Measurements from ENCODE around the gene FEN1. TPM values are rescaled to one million over a fixed set of nuclear protein-coding genes. Genes with fewer than 3 reads are reported as not detected.

FEN1 gene
- total and polyA plus RNA-seq, 2 of the 13 experiments (the other 11 are each of a cell fraction or from before 2014, with no cell fraction given), result 12.4 to 102 TPM

DNA sequence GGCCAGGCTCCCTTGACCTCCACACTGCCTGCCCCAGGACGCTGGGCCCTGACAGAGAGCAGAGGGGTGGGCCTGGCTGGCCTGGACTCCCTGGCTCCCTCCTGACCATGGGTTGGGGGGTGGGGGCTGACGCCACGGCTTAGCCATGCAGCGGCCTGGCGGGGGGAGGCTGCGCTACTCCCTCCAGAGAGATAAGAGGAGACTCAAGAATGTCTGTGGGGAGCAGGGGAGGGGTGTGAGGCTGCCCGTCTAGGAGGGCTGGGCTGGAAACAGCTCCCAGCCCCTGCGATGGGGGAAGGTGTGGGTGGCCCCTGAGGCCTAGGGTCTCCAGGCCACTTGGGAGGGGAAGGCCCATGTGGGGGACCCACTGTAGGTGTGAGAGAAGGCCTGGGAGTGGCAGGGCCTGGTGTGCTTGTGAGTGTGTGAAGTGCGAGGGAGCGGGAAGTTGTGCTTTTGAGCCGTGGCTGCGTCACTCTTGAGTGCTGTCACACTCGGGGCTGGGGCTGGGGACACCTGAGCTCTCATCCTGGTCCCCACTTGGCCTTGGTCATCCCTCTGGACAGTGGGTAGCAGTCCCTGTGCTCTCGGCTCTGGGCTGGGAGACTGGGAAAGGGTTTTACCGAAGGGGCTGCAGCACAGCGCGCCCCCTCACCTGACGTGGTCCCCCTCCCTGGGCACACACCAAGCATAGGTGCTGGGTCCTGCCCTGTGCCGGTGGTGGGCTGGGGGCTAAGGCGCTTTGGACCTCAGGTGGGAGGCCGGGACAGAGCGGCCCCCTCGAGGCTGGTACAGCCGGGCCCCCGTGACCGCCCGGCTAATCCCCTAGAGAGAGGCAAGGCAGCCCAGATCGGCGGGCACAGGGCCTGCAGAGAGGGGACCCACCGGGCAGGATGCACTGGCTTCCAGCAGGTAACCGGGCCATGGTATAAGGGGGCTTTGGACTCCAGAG is 37.9 kb upstream of the FEN1 start (continued):
- TF ChIP-seq ZNF691 (CRISPR knock-in tag; IDR thresholded peaks at IDR 0.05; ENCODE audit: borderline replicate concordance, low read depth) (0 out of 2 replicates have a peak, but pooled peaks have one; percentile 19), ZNF615 (CRISPR knock-in tag; IDR thresholded peaks at IDR 0.05; ENCODE audit: borderline replicate concordance) (no peak), SMAD9 (CRISPR knock-in tag; IDR thresholded peaks at IDR 0.05) (no peak), PLRG1 (conservative IDR thresholded peaks at IDR 0.05) (no peak), FOXJ3 (CRISPR knock-in tag; IDR thresholded peaks at IDR 0.05; ENCODE audit: borderline replicate concordance) (no peak)

- no peaks in the 10 kb centered on the region for H3K9me3 ChIP-seq (ENCODE audit: low read length)
- H2AFZ ChIP-seq (ENCODE audit: low read length), result no peak overlapping the region
- H3K79me2 ChIP-seq (ENCODE audit: insufficient read depth, low read length), result peaks cover 67% of the 10 kb centered on the region
- H3K27ac ChIP-seq (ENCODE audit: extremely low read length, insufficient read depth, low read length), result peak overlapping the region; percentile 100
- peak overlapping the region in 2 of 3 experiments; percentile 66 to 69; a peak in 5 of 6 replicates for H3K4me3 ChIP-seq (replicated peaks in 1 of 3; ENCODE audit: insufficient read depth in 1 of 3, low read depth in 2 of 3, low read length in 3 of 3)
- POLR2A ChIA-PET, result interaction anchor here (1.2 to 4.6 kb wide), 9 partner anchors 8 to 218 kb away, joined by 3 to 92 read pairs (median 11); partner anchors contain the start of genes FEN1 and TMEM258
- H3K36me3 ChIP-seq (replicated peaks in 1 of 2; ENCODE audit: control insufficient read depth in 1 of 2, insufficient read depth in 2 of 2, low read length in 2 of 2), result no peaks in the 10 kb centered on the region
- in situ Hi-C loops (cut with HindIII; ENCODE audit: extremely low pct_ligation_motif_present, low pct_unique_long_range_greater_than_20kb) (no loop called here), intact Hi-C loops (cut with micrococcal nuclease; ENCODE audit: unreplicated experiment) (no loop called here)
- peaks cover 76% of the 10 kb centered on the region for H3K4me1 ChIP-seq (ENCODE audit: insufficient read depth, low read length)
- peak overlapping the region; percentile 89 for H3K9ac ChIP-seq (ENCODE audit: insufficient read depth, low read depth, low read length)
- ATAC-seq (peak; percentile 5), FAIRE-seq (no peak), DNase-seq (ENCODE audit: low spot score) (no peak)
- no TSS peak for BruUV-seq (replicated peaks)
- H3K4me2 ChIP-seq (ENCODE audit: low read depth, low read length), result peak overlapping the region; percentile 93
- CTCF ChIA-PET (ENCODE audit: low intra/inter-chr PET ratio, low total read pairs), result interaction anchor here (1.2 to 1.3 kb wide), 2 partner anchors 13 to 20 kb away, joined by 4 to 8 read pairs; no protein-coding TSS in a partner anchor
- WGBS (ENCODE audit: low lambda C conversion rate), result 38% methylated on average over 2 of the region's 4 CpGs
- no peaks in the 10 kb centered on the region for H3K27me3 ChIP-seq (ENCODE audit: control insufficient read depth in 1 of 2, insufficient read depth in 2 of 2, low read length in 2 of 2)
- no peaks in the 10 kb centered on the region for H4K20me1 ChIP-seq (ENCODE audit: insufficient read depth, low read length)
- no peak for TF ChIP-seq BORCS8-MEF2B (CRISPR knock-in tag; IDR thresholded peaks at IDR 0.05)
- no peak for TF ChIP-seq ZNF790 (CRISPR knock-in tag; IDR thresholded peaks at IDR 0.05; ENCODE audit: borderline replicate concordance)
- TF ChIP-seq KDM3A (CRISPR knock-in tag; IDR thresholded peaks at IDR 0.05; ENCODE audit: low read depth), result 0 out of 2 replicates have a peak, but pooled peaks have one; percentile 4
- TF ChIP-seq HNRNPLL (IDR thresholded peaks at IDR 0.05; ENCODE audit: low read depth, low read length, poor library complexity, severe bottlenecking), result peak; percentile 14
- TF ChIP-seq ZEB1 (IDR thresholded peaks at IDR 0.05; ENCODE audit: insufficient replicate concordance, low read depth), result peak; percentile 44
- TF ChIP-seq ZNF274 (CRISPR knock-in tag; IDR thresholded peaks at IDR 0.05), result 0 out of 2 replicates have a peak, but pooled peaks have one; percentile 11
- peak; percentile 52; the same call in 1 of the 2 replicates for TF ChIP-seq SNAPC2 (CRISPR knock-in tag; IDR thresholded peaks at IDR 0.05)
- TF ChIP-seq ZFP91 (CRISPR knock-in tag; IDR thresholded peaks at IDR 0.05; ENCODE audit: borderline replicate concordance), result peak; percentile 7; the same call in 1 of the 2 replicates
- TF ChIP-seq ZSCAN21 (CRISPR knock-in tag; IDR thresholded peaks at IDR 0.05; ENCODE audit: borderline replicate concordance), result 0 out of 2 replicates have a peak, but pooled peaks have one; percentile 30
- TF ChIP-seq, protein P1, sequence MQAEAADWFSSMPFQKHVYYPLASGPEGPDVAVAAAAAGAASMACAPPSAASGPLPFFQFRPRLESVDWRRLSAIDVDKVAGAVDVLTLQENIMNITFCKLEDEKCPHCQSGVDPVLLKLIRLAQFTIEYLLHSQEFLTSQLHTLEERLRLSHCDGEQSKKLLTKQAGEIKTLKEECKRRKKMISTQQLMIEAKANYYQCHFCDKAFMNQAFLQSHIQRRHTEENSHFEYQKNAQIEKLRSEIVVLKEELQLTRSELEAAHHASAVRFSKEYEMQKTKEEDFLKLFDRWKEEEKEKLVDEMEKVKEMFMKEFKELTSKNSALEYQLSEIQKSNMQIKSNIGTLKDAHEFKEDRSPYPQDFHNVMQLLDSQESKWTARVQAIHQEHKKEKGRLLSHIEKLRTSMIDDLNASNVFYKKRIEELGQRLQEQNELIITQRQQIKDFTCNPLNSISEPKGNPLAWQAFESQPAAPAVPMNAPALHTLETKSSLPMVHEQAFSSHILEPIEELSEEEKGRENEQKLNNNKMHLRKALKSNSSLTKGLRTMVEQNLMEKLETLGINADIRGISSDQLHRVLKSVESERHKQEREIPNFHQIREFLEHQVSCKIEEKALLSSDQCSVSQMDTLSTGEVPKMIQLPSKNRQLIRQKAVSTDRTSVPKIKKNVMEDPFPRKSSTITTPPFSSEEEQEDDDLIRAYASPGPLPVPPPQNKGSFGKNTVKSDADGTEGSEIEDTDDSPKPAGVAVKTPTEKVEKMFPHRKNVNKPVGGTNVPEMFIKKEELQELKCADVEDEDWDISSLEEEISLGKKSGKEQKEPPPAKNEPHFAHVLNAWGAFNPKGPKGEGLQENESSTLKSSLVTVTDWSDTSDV (CRISPR knock-in tag; IDR thresholded peaks at IDR 0.05), result 0 out of 2 replicates have a peak, but pooled peaks have one; percentile 2
Measured at GRCh38 chr11:61756147-61756451, 36.6 kb upstream of the FEN1 start.
